HCT116 (cell line): ENCODE data around the gene FTL. TPM values are rescaled to one million over a fixed set of nuclear protein-coding genes. Genes with fewer than 3 reads are reported as not detected.
"Not testable (repeated sequence)": the region's sequence is repeated elsewhere in the genome, so short reads cannot be mapped to it uniquely, and the experiment has no call there.

ENCODE experiments used
- ATAC-seq: fragments of 200-7000 bp; cut with Tn5 transposase; 2 replicates; pipeline ENCODE4 v1.9.1; 2020; ENCODE audit warnings: mild to moderate bottlenecking, moderate library complexity
- BruUV-seq: library from RNA; stranded (reverse); fragments of 400-500 nt; replicated peaks from 2 replicates; lab custom pipeline; 2021; lab: Mats Ljungman, UMichigan
- CTCF ChIA-PET: fragments of 300-600 bp; sonication (Branson Sonifier 250); formaldehyde crosslinking; loops from one replicate; lab custom pipeline; 2021; ENCODE audit warnings: antibody characterized with exemption; lab: Charles Lee
- POLR2A ChIA-PET: fragments of 300-600, 350-600 bp; sonication (Branson Sonifier 250); formaldehyde crosslinking; loops from one replicate; lab custom pipeline; 2021; ENCODE audit warnings: antibody characterized with exemption; lab: Charles Lee
- RAD21 ChIA-PET, 2 experiments: fragments of 300-600 bp; sonication (Branson Sonifier 250); formaldehyde crosslinking; loops; one replicate each; lab custom pipeline; 2023; ENCODE audit warnings: low total read pairs in 2 of 2; ENCODE audit not compliant: uncharacterized antibody in 2 of 2, unreplicated experiment in 2 of 2, low non-redundant PET in 1 of 2; lab: Charles Lee
- DNase-seq: peaks from one replicate; pipeline ENCODE4 v3.0.0-alpha.2; 2010; ENCODE audit warnings: low read depth, low spot score
- H2AFZ ChIP-seq: fragments of 200-600 bp; shearing (Covaris generic), sonication (generic); 2 replicates; pipeline ENCODE4 v1.6.1; 2017; ENCODE audit warnings: low read depth, mixed run types, mixed read lengths, antibody characterized with exemption, low read length; ENCODE audit not compliant: poor library complexity, severe bottlenecking
- H3K27ac ChIP-seq: 2 replicates; pipeline ENCODE4 v1.5.1; 2012; ENCODE audit warnings: low read depth, low read length
- H3K27me3 ChIP-seq: fragments of 200-600 bp; sonication (generic); 2 replicates; pipeline ENCODE4 v1.6.1; 2016; ENCODE audit warnings: mixed run types, low read length, mixed read lengths; ENCODE audit not compliant: insufficient read depth
- H3K36me3 ChIP-seq, 2 experiments: fragments of 200-500 bp in 1 of 2; fragments of 200-600 bp in 1 of 2; sonication (Bioruptor generic) in 1 of 2; sonication (generic) in 1 of 2; 2 replicates each; pipeline versions ENCODE4 v1.5.1 to v1.6.1; 2014 to 2016; ENCODE audit warnings: low read length in 2 of 2, inconsistent platforms in 1 of 2, mixed read lengths in 1 of 2, mixed run types in 1 of 2; ENCODE audit not compliant: insufficient read depth in 2 of 2, control insufficient read depth in 1 of 2
- H3K4me1 ChIP-seq, 2 experiments: fragments of 200-600 bp in 1 of 2; sonication (generic) in 1 of 2; 2 replicates each; pipeline versions ENCODE4 v1.5.1 to v1.6.1; 2012 to 2017; ENCODE audit warnings: low read length in 2 of 2, inconsistent platforms in 1 of 2, mild to moderate bottlenecking in 1 of 2, mixed read lengths in 1 of 2, mixed run types in 1 of 2, moderate library complexity in 1 of 2; ENCODE audit not compliant: insufficient read depth in 2 of 2, control insufficient read depth in 1 of 2
- H3K4me2 ChIP-seq: fragments of 200-600 bp; sonication (generic); 2 replicates; pipeline ENCODE4 v1.6.1; 2017; ENCODE audit warnings: mixed run types, low read length, mixed read lengths
- H3K4me3 ChIP-seq, 2 experiments: fragments of 200-600 bp in 1 of 2; sonication (generic) in 1 of 2; replicated peaks in 1 of 2; 2 replicates each; pipeline ENCODE4 v1.5.1; 2011 to 2016; ENCODE audit warnings: low read length in 2 of 2, control low read depth in 1 of 2, low read depth in 1 of 2, mild to moderate bottlenecking in 1 of 2, mixed read lengths in 1 of 2, mixed run types in 1 of 2
- H3K79me2 ChIP-seq: fragments of 200-600 bp; sonication (generic); 2 replicates; pipeline ENCODE4 v1.6.1; 2017; ENCODE audit warnings: mild to moderate bottlenecking, mixed run types, low read length, moderate library complexity, mixed read lengths; ENCODE audit not compliant: insufficient read depth
- H3K9ac ChIP-seq: fragments of 200-600 bp; sonication (generic); 2 replicates; pipeline ENCODE4 v1.6.1; 2016; ENCODE audit warnings: low read length, mixed read lengths
- H3K9me2 ChIP-seq: fragments of 200-600 bp; sonication (generic), shearing (Covaris generic); 2 replicates; pipeline ENCODE4 v1.6.1; 2017; ENCODE audit warnings: mixed run types, mild to moderate bottlenecking, moderate library complexity; ENCODE audit not compliant: insufficient read depth
- H3K9me3 ChIP-seq, 2 experiments: fragments of 200-500 bp in 1 of 2; fragments of 200-600 bp in 1 of 2; sonication (Bioruptor generic) in 1 of 2; sonication (generic) in 1 of 2; 2 replicates each; pipeline ENCODE4 v1.6.1; 2014 to 2017; ENCODE audit warnings: low read length in 2 of 2, mixed read lengths in 2 of 2, inconsistent platforms in 1 of 2, low read depth in 1 of 2, mild to moderate bottlenecking in 1 of 2, mixed run types in 1 of 2, moderate library complexity in 1 of 2; ENCODE audit not compliant: control insufficient read depth in 1 of 2, insufficient read depth in 1 of 2
- H4K20me1 ChIP-seq: fragments of 200-600 bp; sonication (generic), shearing (Covaris generic); 2 replicates; pipeline ENCODE4 v1.6.1; 2017; ENCODE audit warnings: mixed run types, mild to moderate bottlenecking, moderate library complexity; ENCODE audit not compliant: insufficient read depth
- FOSL1 ChIP-seq: IDR thresholded peaks from 2 replicates; pipeline ENCODE4 v1.6.1; 2012; ENCODE audit warnings: low read depth
- ZNF274 ChIP-seq: fragments of 200-500 bp; sonication (Bioruptor generic); IDR thresholded peaks from 2 replicates; pipeline ENCODE4 v1.6.1; 2014; ENCODE audit warnings: mild to moderate bottlenecking, low read depth, low read length, inconsistent platforms
- intact Hi-C: fragments of 100-400 bp; cut with micrococcal nuclease; formaldehyde crosslinking; loops from 2 replicates; pipeline ENCODE4 v1.10.0; 2022
- total RNA-seq: library from RNA; stranded (reverse); gene quantifications from one replicate; pipeline ENCODE4 v1.2.1, GENCODE V29; 2021; ENCODE audit not compliant: unreplicated experiment

The FTL gene
- total RNA-seq, 1 experiment from 2014 or later = 1,885 TPM

DNA sequence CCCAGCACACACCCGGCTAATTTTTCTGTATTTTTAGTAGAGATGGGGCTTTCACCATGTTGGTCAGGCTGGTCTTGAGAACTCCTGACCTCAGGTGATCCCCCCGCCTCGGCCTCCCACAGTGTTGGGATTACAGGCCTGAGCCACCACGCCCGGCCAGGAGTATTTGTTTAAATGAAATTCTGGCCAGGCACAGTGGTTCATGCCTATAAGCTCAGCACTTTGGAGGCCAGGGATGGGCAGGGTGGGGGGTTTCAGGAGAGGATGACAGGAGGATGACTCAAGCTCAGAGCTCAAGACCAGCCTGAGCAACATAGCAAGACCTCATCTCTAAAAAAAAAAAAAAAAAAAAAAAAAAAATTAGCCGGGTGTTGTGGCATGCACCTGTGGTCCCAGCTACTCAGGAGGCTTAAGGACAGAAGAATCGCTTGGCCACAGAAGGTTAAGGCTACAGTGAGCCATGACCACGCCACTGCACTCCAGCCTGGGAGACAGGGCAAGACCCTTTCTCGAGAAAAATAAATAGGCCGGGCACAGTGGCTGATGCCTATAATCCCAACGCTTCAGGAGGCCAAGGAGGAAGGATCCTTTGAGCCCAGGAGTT lies 39.8 kb upstream of the FTL start:
- POLR2A ChIA-PET = interaction anchor here (0.7 to 1.7 kb wide), 4 partner anchors 8 to 51 kb away, joined by 3 to 7 read pairs (median 4); partner anchors contain the start of gene DHDH
- BruUV-seq = no TSS peak
- CTCF ChIA-PET = interaction anchor here (1.5 kb wide), 1 partner anchor 130 kb away, joined by 6 read pairs; no protein-coding TSS in a partner anchor

DNA sequence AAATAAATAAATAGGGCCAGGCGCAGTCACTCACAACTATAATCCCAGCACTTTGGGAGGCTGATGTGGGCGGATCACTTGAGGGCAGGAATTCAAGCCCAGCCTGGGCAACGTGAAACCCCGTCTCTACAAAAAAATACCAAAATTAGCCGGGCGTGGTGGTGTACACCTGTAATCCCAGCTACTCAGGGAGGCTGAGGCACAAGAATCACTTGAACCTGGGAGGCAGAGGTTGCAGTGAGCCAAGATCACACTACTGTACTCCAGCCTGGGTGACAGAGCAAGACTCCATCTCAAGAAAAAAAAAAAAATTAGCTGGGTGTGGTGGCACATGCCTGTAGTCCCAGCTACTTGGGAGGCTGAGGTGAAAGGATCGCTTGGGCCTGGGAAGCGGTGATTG lies 39.2 kb upstream of the FTL start:
- BruUV-seq = not testable (repeated sequence)

More for the DNA sequence above, 39.8 kb upstream of the FTL start:
- Histone ChIP-seq H3K4me2 (peak overlapping the region; percentile 76), H3K4me1 (peaks cover 22 to 44% of the 10 kb centered on the region in 2 experiments), H3K9me3 (no peaks in the 10 kb centered on the region), H3K27ac (no peak overlapping the region), H4K20me1 (no peaks in the 10 kb centered on the region), H3K4me3 (no peak overlapping the region), H2AFZ (no peak overlapping the region), H3K9me2 (no peaks in the 10 kb centered on the region), H3K27me3 (no peaks in the 10 kb centered on the region), H3K9ac (peak overlapping the region; percentile 44), H3K36me3 (no peaks in the 10 kb centered on the region), H3K79me2 (no peaks in the 10 kb centered on the region)
- RAD21 ChIA-PET = interaction anchor here in 1 of 2 experiments (0.6 kb wide), 1 partner anchor 20 kb away, joined by 4 read pairs; no protein-coding TSS in a partner anchor
- peak; percentile 60 for DNase-seq
- TF ChIP-seq ZNF274 (no peak), FOSL1 (peak; percentile 69)
- intact Hi-C loops = no loop called here
- peak; percentile 67 for ATAC-seq

More for the DNA sequence above, 39.2 kb upstream of the FTL start:
- H4K20me1 ChIP-seq, H3K79me2 ChIP-seq, H3K27ac ChIP-seq, intact Hi-C loops, DNase-seq, RAD21 ChIA-PET, H3K4me3 ChIP-seq, H3K27me3 ChIP-seq, H3K9me2 ChIP-seq, H3K36me3 ChIP-seq, H2AFZ ChIP-seq, H3K9me3 ChIP-seq: not testable (repeated sequence)
- Histone ChIP-seq H3K4me1 (peaks cover 22 to 44% of the 10 kb centered on the region in 2 experiments), H3K9ac (peak overlapping the region; percentile 44), H3K4me2 (peak overlapping the region; percentile 76)
- POLR2A ChIA-PET = interaction anchor here (1.0 to 1.7 kb wide), 3 partner anchors 7 to 52 kb away, joined by 3 to 7 read pairs (median 4); partner anchors contain the start of gene DHDH
- ATAC-seq = 0 out of 2 replicates have a peak, but pooled peaks have one; percentile 6
- CTCF ChIA-PET = interaction anchor here (1.5 kb wide), 1 partner anchor 130 kb away, joined by 6 read pairs; no protein-coding TSS in a partner anchor
